Upper lobe of right lung (tissue), 1 donor: ENCODE results near the gene FOXN3. TPM values are rescaled to one million over a fixed set of nuclear protein-coding genes. Genes with fewer than 3 reads are reported as not detected.

Source experiments
- ATAC-seq: fragments of 200-7000 bp; cut with Tn5 transposase; one replicate; pipeline ENCODE4 v1.9.1; 2020; ENCODE audit warnings: mild to moderate bottlenecking, moderate library complexity
- DNase-seq: peaks from one replicate; pipeline ENCODE4 v3.0.0-alpha.2; 2020
- H3K27ac ChIP-seq: fragments of 200-600 bp; one replicate; pipeline ENCODE4 v1.8.0; 2022
- H3K27me3 ChIP-seq: fragments of 200-600 bp; one replicate; pipeline ENCODE4 v1.8.0; 2022; ENCODE audit warnings: mild to moderate bottlenecking
- H3K36me3 ChIP-seq: fragments of 200-600 bp; one replicate; pipeline ENCODE4 v1.8.0; 2022
- H3K4me1 ChIP-seq: fragments of 200-600 bp; one replicate; pipeline ENCODE4 v1.8.0; 2022
- H3K4me3 ChIP-seq: fragments of 200-600 bp; one replicate; pipeline ENCODE4 v1.8.0; 2022; ENCODE audit warnings: mild to moderate bottlenecking
- H3K9me3 ChIP-seq: fragments of 200-600 bp; one replicate; pipeline ENCODE4 v1.8.0; 2022
- intact Hi-C: fragments of 100-400 bp; cut with DNase I; formaldehyde crosslinking; loops from one replicate; pipeline ENCODE4 v1.11.0; 2022
- total RNA-seq: library from RNA; stranded (reverse); fragmentation: NEBNext Ultra II Directional; extraction: Animal tissue kit (Norgen Biotek cat#: 25700); gene quantifications from one replicate; pipeline ENCODE4 v1.2.1, GENCODE V29; 2021
- TF ChIP-seq, protein P1 (sequence below): fragments of 200-600 bp; IDR thresholded peaks from one replicate; pipeline ENCODE4 v1.8.0; 2022; ENCODE audit warnings: antibody characterized with exemption
- donor health status: DM: no; HTN: yes; CAD: no; lungs with severe emphysema.

FOXN3 gene
- total RNA-seq, 1 donor from 2014 or later = 103 TPM

DNA sequence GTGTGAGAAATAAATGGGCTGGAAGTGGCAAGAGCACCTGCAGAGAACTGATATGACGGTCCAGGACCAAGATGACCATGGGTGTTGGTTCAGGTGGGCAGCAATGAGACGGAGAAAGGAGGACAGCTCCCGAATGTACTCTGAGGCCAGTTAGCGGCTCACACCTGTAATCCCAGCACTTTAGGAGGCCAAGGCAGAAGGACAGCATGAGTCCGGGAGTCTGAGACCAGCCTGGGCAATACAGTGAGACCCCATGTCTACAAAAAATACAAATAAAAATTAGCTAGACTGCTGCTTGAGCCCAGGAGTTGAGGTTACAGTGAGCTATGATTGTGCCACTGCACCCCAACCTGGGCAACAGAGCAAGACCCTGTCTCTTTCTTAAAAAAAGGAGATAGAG lies 60.1 kb downstream of the FOXN3 start:
- intact Hi-C loops = no loop called here
- H3K4me3 ChIP-seq = no peak overlapping the region
- no peaks in the 10 kb centered on the region for H3K9me3 ChIP-seq
- H3K27me3 ChIP-seq = no peaks in the 10 kb centered on the region
- no peak for ATAC-seq
- no peak overlapping the region for H3K27ac ChIP-seq
- TF ChIP-seq, protein P1, sequence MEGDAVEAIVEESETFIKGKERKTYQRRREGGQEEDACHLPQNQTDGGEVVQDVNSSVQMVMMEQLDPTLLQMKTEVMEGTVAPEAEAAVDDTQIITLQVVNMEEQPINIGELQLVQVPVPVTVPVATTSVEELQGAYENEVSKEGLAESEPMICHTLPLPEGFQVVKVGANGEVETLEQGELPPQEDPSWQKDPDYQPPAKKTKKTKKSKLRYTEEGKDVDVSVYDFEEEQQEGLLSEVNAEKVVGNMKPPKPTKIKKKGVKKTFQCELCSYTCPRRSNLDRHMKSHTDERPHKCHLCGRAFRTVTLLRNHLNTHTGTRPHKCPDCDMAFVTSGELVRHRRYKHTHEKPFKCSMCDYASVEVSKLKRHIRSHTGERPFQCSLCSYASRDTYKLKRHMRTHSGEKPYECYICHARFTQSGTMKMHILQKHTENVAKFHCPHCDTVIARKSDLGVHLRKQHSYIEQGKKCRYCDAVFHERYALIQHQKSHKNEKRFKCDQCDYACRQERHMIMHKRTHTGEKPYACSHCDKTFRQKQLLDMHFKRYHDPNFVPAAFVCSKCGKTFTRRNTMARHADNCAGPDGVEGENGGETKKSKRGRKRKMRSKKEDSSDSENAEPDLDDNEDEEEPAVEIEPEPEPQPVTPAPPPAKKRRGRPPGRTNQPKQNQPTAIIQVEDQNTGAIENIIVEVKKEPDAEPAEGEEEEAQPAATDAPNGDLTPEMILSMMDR = no peak
- H3K36me3 ChIP-seq = no peaks in the 10 kb centered on the region
- no peak for DNase-seq
- H3K4me1 ChIP-seq = peaks cover 10% of the 10 kb centered on the region

DNA sequence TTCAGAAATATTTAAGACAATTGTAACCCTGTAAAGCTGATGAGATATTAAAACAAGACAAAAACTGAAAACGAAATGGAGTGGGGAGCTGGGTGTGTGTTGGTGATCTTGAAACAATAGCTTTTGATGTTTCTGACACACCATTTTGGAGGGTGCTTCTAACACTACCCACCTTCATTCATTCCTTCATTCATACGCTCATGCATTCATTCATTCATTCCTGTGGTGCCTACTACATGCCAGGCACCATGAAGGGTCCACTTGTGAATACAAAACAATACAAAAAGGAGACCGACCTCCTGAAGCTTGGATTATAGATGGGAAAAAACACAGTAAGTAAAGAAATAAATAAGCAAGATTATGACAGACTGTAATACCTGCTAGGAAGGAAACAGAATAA lies 60.5 kb downstream of the FOXN3 start:
- no peak overlapping the region for H3K4me3 ChIP-seq
- H3K4me1 ChIP-seq = peaks cover 14% of the 10 kb centered on the region
- TF ChIP-seq, protein P1 = no peak
- ATAC-seq (no peak), DNase-seq (no peak)
- H3K36me3 ChIP-seq = no peaks in the 10 kb centered on the region
- no peaks in the 10 kb centered on the region for H3K9me3 ChIP-seq
- no peak overlapping the region for H3K27ac ChIP-seq
- intact Hi-C loops = no loop called here
- H3K27me3 ChIP-seq = no peaks in the 10 kb centered on the region

DNA sequence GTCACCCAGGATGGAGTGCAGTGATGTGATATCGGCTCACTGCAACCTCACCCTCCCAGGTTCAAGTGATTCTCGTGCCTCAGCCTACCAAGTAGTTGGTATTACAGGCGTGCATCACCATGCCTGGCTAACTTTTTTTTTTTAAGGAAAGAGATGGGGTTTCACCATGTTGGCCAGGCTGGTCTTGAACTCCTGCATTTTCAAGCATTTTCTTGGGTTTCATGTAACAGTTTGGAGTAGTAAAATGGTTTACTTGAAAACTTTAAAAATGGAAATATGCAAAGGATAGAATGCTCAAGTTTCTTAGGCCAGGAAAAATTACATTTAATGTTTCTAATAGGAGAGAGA lies 63.3 kb downstream of the FOXN3 start:
- intact Hi-C loops = no loop called here
- ATAC-seq = no peak
- Histone ChIP-seq H3K4me3 (no peak overlapping the region), H3K4me1 (peaks cover 22% of the 10 kb centered on the region), H3K36me3 (peaks cover 13% of the 10 kb centered on the region), H3K27ac (no peak overlapping the region), H3K9me3 (no peaks in the 10 kb centered on the region), H3K27me3 (no peaks in the 10 kb centered on the region)
- DNase-seq = no peak
- TF ChIP-seq, protein P1 = no peak

DNA sequence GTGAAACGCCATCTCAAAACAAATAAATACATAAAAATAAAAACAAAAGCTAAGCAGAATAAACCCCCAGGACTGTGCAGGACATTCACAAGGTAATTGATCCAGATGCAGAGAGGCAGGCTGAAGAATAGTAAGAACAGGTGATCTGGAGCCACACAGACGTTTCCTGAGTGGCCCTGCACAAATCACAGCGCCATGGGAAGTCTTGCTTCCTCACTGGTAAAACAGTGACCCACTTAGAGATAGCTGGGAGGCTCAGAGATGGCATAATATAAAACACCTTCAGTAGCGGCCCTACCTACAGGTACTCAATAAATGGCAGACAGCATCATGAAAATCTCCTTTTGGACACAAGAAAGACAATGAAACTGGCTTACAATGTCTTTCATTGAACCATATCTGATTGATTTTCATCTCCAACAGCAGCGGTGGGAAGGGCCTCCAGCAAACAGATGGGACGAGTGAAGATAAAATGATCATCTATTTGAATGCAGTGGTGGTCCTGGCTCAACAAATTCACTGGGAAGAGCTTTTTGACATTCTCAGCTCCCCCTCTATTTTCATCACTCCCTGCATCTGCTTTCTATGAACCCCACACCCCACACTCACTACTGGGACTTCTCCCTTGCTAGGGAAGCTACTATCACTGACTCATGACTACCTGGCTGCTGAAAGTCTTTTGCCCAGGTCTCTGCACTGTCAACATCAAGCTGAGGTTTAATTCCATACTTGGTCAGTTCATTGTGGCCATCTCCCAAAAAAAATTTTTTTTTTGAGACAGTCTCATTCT lies 63.9 kb downstream of the FOXN3 start:
- Histone ChIP-seq H3K9me3 (no peaks in the 10 kb centered on the region), H3K27ac (no peak overlapping the region), H3K36me3 (peaks cover 18% of the 10 kb centered on the region), H3K4me1 (peaks cover 22% of the 10 kb centered on the region), H3K27me3 (no peaks in the 10 kb centered on the region), H3K4me3 (no peak overlapping the region)
- DNase-seq (no peak), ATAC-seq (no peak)
- TF ChIP-seq, protein P1 = no peak
- intact Hi-C loops = no loop called here

DNA sequence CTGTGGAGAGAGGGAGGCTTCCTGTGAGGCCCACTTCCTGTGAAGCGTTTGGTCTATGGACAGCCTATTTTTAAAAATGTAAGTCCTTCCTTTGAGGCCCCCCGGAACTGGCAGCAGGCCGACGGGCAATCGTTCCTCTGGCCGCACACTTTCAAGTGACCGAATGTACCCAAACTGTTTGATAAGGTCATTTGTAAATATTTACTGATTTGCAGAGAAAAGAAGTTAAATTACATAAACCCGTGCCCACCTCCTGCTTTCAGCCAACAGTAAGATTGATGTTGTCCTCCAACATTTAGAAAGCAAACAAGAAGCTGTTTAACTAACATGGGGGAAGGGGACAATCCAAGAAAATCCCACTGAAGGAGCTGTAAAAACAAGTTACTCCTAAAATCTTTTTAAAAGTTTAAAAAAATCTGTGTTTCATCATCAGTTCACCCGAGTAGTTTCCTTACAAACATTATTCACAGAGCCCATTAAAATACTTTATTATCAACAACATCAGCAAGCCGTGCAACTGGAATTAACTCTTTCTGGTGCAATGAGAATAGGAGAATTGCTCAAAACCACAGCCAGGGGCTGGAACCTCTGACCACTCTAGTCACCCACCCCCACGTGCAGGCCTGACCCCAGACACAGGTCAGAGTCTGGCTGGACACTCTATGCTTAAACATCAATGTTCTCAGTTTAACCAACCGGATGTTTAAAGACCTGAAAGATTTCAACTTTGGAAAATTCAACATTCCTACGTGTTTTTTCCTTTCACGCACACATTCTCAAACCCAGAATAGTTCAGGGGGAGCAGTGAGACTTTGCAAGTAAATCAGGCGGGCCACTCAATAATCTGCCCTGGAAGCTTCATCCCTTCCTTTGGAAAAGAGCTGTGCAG lies 65.3 kb downstream of the FOXN3 start:
- peak; percentile 77 for DNase-seq
- intact Hi-C loops = no loop called here

More for the DNA sequence above, 65.3 kb downstream of the FOXN3 start:
- no peaks in the 10 kb centered on the region for H3K27me3 ChIP-seq
- TF ChIP-seq, protein P1 = no peak
- ATAC-seq = peak; percentile 63
- peaks cover 22% of the 10 kb centered on the region for H3K4me1 ChIP-seq
- no peaks in the 10 kb centered on the region for H3K9me3 ChIP-seq
- H3K4me3 ChIP-seq = no peak overlapping the region
- peak overlapping the region; percentile 71 for H3K27ac ChIP-seq
- peaks cover 18% of the 10 kb centered on the region for H3K36me3 ChIP-seq
